ENCODE data around the gene RABEPK. TPM values are rescaled to one million over a fixed set of nuclear protein-coding genes. Genes with fewer than 3 reads are reported as not detected.

The RABEPK gene
- total and polyA plus RNA-seq, 7 experiments from 2014 or later, result 10.7 to 52.5 (median 17.5) TPM

DNA sequence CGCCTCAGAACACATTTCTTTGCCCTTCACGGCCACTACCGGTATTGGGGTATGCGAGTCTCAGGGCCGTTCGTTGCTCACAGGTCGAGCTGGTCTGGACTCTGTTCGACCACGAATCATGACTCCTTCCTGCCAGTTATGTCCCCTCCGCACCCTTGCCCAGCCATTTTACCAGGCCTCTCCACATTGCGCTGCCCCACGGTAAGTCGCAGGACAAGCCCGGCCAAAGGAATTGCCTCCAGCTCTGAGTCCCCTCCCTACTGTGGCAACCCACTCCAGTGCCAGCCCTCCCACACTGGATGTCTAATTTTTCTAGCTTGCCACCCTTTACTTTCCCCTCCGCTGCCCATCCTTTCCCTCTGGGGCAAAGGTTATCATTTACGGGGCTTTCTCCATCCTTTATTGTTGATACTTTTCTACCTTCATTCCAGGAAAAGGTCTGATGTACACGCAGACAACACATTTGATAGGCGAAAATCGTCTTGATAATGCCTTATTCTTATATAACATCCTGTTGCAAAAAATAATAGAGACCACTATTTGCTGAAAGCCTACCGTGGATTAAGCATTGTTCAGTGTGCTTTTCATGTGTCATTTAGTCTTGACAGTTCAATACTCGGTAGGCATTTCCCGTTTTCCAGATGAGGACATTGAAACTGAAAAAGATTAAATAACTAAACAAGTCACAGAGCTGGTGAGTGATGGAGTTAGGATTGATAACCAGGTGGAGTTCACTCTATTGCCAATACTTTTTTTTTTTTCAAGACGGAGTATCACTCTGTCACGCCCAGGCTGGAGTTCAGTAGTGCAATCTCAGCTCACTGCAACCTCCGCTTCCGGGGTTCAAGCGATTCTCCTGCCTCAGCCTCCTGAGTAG is 41.8 kb downstream of the RABEPK start:
- peaks cover 21 to 31% (median 23%) of the 10 kb centered on the region in 3 experiments for H3K36me3 ChIP-seq (ENCODE audit: control insufficient read depth in 2 of 3, insufficient read depth in 3 of 3, low read length in 3 of 3)
- Mint-ChIP-seq H3K4me1 (peaks cover 18 to 40% (median 36%) of the 10 kb centered on the region in 7 donors), H3K36me3 (peaks cover 0 to 41% (median 19%) of the 10 kb centered on the region in 5 donors), H3K27ac (peak overlapping the region; percentile 96 to 100 (median 99)), H3K9me3 (peaks cover 0 to 7% (median 0%) of the 10 kb centered on the region in 11 donors), H3K27me3 (peaks cover 0 to 5% (median 0%) of the 10 kb centered on the region in 5 donors), H3K4me3 (peak overlapping the region; percentile 94 to 99 (median 98))
- peak; percentile 1 for ATAC-seq
- no peaks in the 10 kb centered on the region for H3K9me3 ChIP-seq (ENCODE audit: control insufficient read depth in 2 of 3, low read length in 3 of 3)
- intact Hi-C loops (cut with micrococcal nuclease), result loop anchor here (1.0 to 5.0 kb wide), 17 partner anchors 19 to 505 kb away; partner anchors contain the start of genes GAPVD1 (in 2 of the 2), GOLGA1 (in 2 of the 2), NR6A1 (in 2 of the 2) and RABEPK (in 2 of the 2)
- H3K4me3 ChIP-seq (ENCODE audit: low read length), result peak overlapping the region; percentile 85
- no peaks in the 10 kb centered on the region for H3K27me3 ChIP-seq (ENCODE audit: control insufficient read depth in 2 of 2, insufficient read depth in 2 of 2, low read length in 2 of 2)
- peaks cover 32 to 39% of the 10 kb centered on the region in 2 donors for H3K4me1 ChIP-seq (ENCODE audit: control insufficient read depth in 2 of 2, insufficient read depth in 2 of 2, low read length in 2 of 2)
- ChIA-PET CTCF (interaction anchor here (0.9 to 1.6 kb wide), 4 partner anchors 8 to 54 kb away, joined by 3 to 4 read pairs (median 3); partner anchors contain the start of gene GAPVD1), POLR2A (interaction anchor here (0.6 to 6.0 kb wide), 27 partner anchors 9 to 583 kb away, joined by 3 to 192 read pairs (median 5); partner anchors contain the start of genes ARPC5L, GAPVD1, RABEPK and SCAI)
- DNase-seq, result no peak
- H3K27ac ChIP-seq (ENCODE audit: low read depth, low read length), result peak overlapping the region; percentile 97

- CTCF ChIA-PET, result no interaction called here
These were observed 43.5 kb downstream of the RABEPK start for GRCh38 chr9:125243792-125244260.

GRCh38 chr9:125246261-125246667 is 45.9 kb downstream of the RABEPK start:
- ATAC-seq (no peak), DNase-seq (no peak)
- Histone ChIP-seq H3K36me3 (ENCODE audit: control insufficient read depth in 2 of 3, insufficient read depth in 3 of 3, low read length in 3 of 3) (no peaks in the 10 kb centered on the region), H3K27ac (ENCODE audit: low read depth, low read length) (no peak overlapping the region), H3K27me3 (ENCODE audit: control insufficient read depth in 2 of 2, insufficient read depth in 2 of 2, low read length in 2 of 2) (no peaks in the 10 kb centered on the region), H3K4me3 (ENCODE audit: low read length) (no peak overlapping the region), H3K9me3 (ENCODE audit: control insufficient read depth in 2 of 3, low read length in 3 of 3) (no peaks in the 10 kb centered on the region), H3K4me1 (ENCODE audit: control insufficient read depth in 2 of 2, insufficient read depth in 2 of 2, low read length in 2 of 2) (peaks cover 7% of the 10 kb centered on the region in 2 donors)
- Mint-ChIP-seq H3K4me3 (no peak overlapping the region), H3K4me1 (peaks cover 0 to 10% (median 8%) of the 10 kb centered on the region in 7 donors), H3K27me3 (peaks cover 0 to 1% (median 0%) of the 10 kb centered on the region in 5 donors), H3K9me3 (peaks cover 0 to 2% (median 0%) of the 10 kb centered on the region in 11 donors), H3K36me3 (peaks cover 0 to 2% (median 0%) of the 10 kb centered on the region in 5 donors), H3K27ac (peak overlapping the region in 1 of 9 donors; percentile 32)
- ChIA-PET POLR2A (interaction anchor here (6.0 kb wide), 1 partner anchor 50 kb away, joined by 192 read pairs; the partner anchor contains the start of gene RABEPK), CTCF (no interaction called here)
- intact Hi-C loops (cut with micrococcal nuclease), result no loop called here

More at GRCh38 chr9:125243792-125244260, 43.5 kb downstream of the RABEPK start:
- no peaks in the 10 kb centered on the region for H3K27me3 ChIP-seq (ENCODE audit: control insufficient read depth in 2 of 2, insufficient read depth in 2 of 2, low read length in 2 of 2)
- POLR2A ChIA-PET, result interaction anchor here (1.4 to 6.0 kb wide), 2 partner anchors 47 to 375 kb away, joined by 3 to 192 read pairs; partner anchors contain the start of gene RABEPK
- H3K9me3 Mint-ChIP-seq, result peaks cover 0 to 7% (median 0%) of the 10 kb centered on the region in 11 donors
- H3K9me3 ChIP-seq (ENCODE audit: control insufficient read depth in 2 of 3, low read length in 3 of 3), result no peaks in the 10 kb centered on the region
- H3K4me1 Mint-ChIP-seq, result peaks cover 4 to 24% (median 19%) of the 10 kb centered on the region in 7 donors
- peaks cover 0 to 5% (median 0%) of the 10 kb centered on the region in 5 donors for H3K27me3 Mint-ChIP-seq
- H3K36me3 ChIP-seq (ENCODE audit: control insufficient read depth in 2 of 3, insufficient read depth in 3 of 3, low read length in 3 of 3), result peaks cover 6 to 14% (median 7%) of the 10 kb centered on the region in 3 experiments
- H3K4me3 Mint-ChIP-seq, result peak overlapping the region in 2 of 10 donors; percentile 5 to 55
- DNase-seq, result no peak
- H3K36me3 Mint-ChIP-seq, result peaks cover 0 to 25% (median 6%) of the 10 kb centered on the region in 5 donors
- no peak for ATAC-seq
- peaks cover 15 to 23% of the 10 kb centered on the region in 2 donors for H3K4me1 ChIP-seq (ENCODE audit: control insufficient read depth in 2 of 2, insufficient read depth in 2 of 2, low read length in 2 of 2)
- no peak overlapping the region for H3K4me3 ChIP-seq (ENCODE audit: low read length)
- intact Hi-C loops (cut with micrococcal nuclease), result loop anchor here (5.0 kb wide), 3 partner anchors 128 to 472 kb away; partner anchors contain the start of genes MAPKAP1 (in 1 of the 2) and NR6A1 (in 1 of the 2)
- peak overlapping the region in 1 of 9 donors; percentile 30 for H3K27ac Mint-ChIP-seq
- H3K27ac ChIP-seq (ENCODE audit: low read depth, low read length), result no peak overlapping the region

- H3K9me3 ChIP-seq (ENCODE audit: control insufficient read depth in 2 of 3, low read length in 3 of 3), result no peaks in the 10 kb centered on the region
- CTCF ChIA-PET, result no interaction called here
These were observed 53.9 kb downstream of the RABEPK start for GRCh38 chr9:125254231-125254630.

GRCh38 chr9:125255781-125256391 is 55.5 kb downstream of the RABEPK start:
- Histone ChIP-seq H3K36me3 (ENCODE audit: control insufficient read depth in 2 of 3, insufficient read depth in 3 of 3, low read length in 3 of 3) (no peaks in the 10 kb centered on the region), H3K9me3 (ENCODE audit: control insufficient read depth in 2 of 3, low read length in 3 of 3) (no peaks in the 10 kb centered on the region), H3K4me1 (ENCODE audit: control insufficient read depth in 2 of 2, insufficient read depth in 2 of 2, low read length in 2 of 2) (no peaks in the 10 kb centered on the region), H3K27me3 (ENCODE audit: control insufficient read depth in 2 of 2, insufficient read depth in 2 of 2, low read length in 2 of 2) (no peaks in the 10 kb centered on the region), H3K4me3 (ENCODE audit: low read length) (no peak overlapping the region), H3K27ac (ENCODE audit: low read depth, low read length) (no peak overlapping the region)
- intact Hi-C loops (cut with micrococcal nuclease), result no loop called here
- Mint-ChIP-seq H3K9me3 (peaks cover 0 to 2% (median 0%) of the 10 kb centered on the region in 11 donors), H3K4me3 (no peak overlapping the region), H3K27me3 (peaks cover 0 to 2% (median 0%) of the 10 kb centered on the region in 5 donors), H3K27ac (no peak overlapping the region), H3K4me1 (peaks cover 0 to 6% (median 2%) of the 10 kb centered on the region in 7 donors), H3K36me3 (no peaks in the 10 kb centered on the region)
- no peak for DNase-seq
- no peak for ATAC-seq
- ChIA-PET CTCF (no interaction called here), POLR2A (interaction anchor here (0.6 to 1.2 kb wide), 2 partner anchors 14 to 15 kb away, joined by 3 to 5 read pairs; partner anchors contain the start of gene HSPA5)

More at GRCh38 chr9:125254231-125254630, 53.9 kb downstream of the RABEPK start:
- H3K9me3 Mint-ChIP-seq, result no peaks in the 10 kb centered on the region
- H3K27me3 Mint-ChIP-seq, result peaks cover 0 to 2% (median 0%) of the 10 kb centered on the region in 5 donors
- H3K27ac ChIP-seq (ENCODE audit: low read depth, low read length), result no peak overlapping the region
- ATAC-seq (no peak), DNase-seq (no peak)
- no peak overlapping the region for H3K4me3 ChIP-seq (ENCODE audit: low read length)
- H3K4me1 Mint-ChIP-seq, result no peaks in the 10 kb centered on the region
- no peaks in the 10 kb centered on the region for H3K36me3 Mint-ChIP-seq
- POLR2A ChIA-PET, result interaction anchor here (0.7 kb wide), 2 partner anchors 64 to 149 kb away, joined by 3 to 5 read pairs; no protein-coding TSS in a partner anchor
- no peaks in the 10 kb centered on the region for H3K36me3 ChIP-seq (ENCODE audit: control insufficient read depth in 2 of 3, insufficient read depth in 3 of 3, low read length in 3 of 3)
- no peak overlapping the region for H3K4me3 Mint-ChIP-seq
- H3K4me1 ChIP-seq (ENCODE audit: control insufficient read depth in 2 of 2, insufficient read depth in 2 of 2, low read length in 2 of 2), result no peaks in the 10 kb centered on the region
- no peak overlapping the region for H3K27ac Mint-ChIP-seq
- intact Hi-C loops (cut with micrococcal nuclease), result no loop called here
- H3K27me3 ChIP-seq (ENCODE audit: control insufficient read depth in 2 of 2, insufficient read depth in 2 of 2, low read length in 2 of 2), result no peaks in the 10 kb centered on the region

Measured in naive thymus-derived CD4-positive, alpha-beta T cell (primary cell).